HG03575 (cell line): Measurements from ENCODE around the gene BCR.

Experiments
- ATAC-seq: cut with Tn5 transposase; IDR thresholded peaks from one replicate; pipeline ENCODE4 v1.9.1; 2021; ENCODE audit not compliant: unreplicated experiment, insufficient number of reproducible peaks, low FRiP score; ENCODE audit errors: extremely low read depth

BCR gene

GRCh38 chr22:23166841-23167616 is 13.3 kb upstream of the BCR start:
- no peak for ATAC-seq

DNA sequence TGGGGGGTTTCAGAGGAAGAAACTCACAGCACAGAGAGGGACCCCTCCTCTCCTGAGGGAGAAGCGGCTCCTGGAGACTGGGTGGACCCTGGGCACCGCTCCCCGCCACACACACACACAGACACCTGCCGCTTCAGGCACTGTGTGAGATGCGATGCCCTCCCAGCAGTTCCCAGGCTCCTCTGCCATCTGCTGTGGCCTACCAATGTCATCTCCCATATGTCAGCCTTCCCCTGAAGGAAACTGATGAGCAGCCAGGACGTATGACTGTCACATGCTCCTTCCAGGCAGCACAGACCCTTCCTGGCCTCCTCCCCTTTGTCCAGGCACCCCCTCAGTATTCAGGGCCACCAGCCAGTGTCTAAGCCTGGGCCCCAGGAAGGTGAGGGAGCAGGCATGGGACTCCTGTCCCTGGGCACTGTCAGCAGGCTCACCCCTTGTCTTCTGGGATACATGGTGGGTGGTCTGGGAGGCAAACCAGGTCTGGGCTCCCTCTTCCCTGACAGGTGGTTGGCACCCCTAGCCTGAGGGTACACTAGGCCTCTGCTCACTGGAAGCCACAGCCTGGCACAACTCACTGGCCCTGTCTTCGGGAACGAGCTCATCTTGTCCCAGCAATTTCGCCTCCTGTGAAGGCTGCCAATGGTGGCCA is 11.8 kb upstream of the BCR start:
- no peak for ATAC-seq

- no peak for ATAC-seq
Observed at GRCh38 chr22:23169043-23169406, 11.3 kb upstream of the BCR start.

GRCh38 chr22:23175817-23176644 is 4.3 kb upstream of the BCR start:
- ATAC-seq = no peak

- no peak for ATAC-seq
Observed at GRCh38 chr22:23176645-23177027, 3.7 kb upstream of the BCR start.

DNA sequence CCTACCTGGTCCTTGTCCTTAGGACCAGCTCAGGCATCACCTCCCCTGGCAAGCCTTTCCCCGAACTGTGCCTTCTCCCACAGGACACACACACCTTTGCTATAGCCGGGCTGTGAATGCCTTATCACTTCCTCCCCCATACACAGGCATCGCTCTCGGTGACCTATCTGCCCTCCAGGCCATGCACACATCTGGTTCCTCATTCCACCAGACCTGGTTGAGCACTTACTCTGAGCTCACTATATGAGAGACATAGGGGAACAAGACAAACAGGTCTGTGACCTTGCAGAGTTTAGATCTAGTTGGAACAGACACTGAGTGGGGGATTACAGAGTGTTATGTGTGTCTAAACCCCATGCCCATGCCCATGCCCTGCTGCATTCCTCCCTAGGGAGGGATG is 3.1 kb upstream of the BCR start:
- ATAC-seq = no peak

GRCh38 chr22:23178512-23179254 is 1.6 kb upstream of the BCR start:
- ATAC-seq = no peak

GRCh38 chr22:23179381-23180299 is 669 bp upstream of the BCR start:
- no peak for ATAC-seq

GRCh38 chr22:23180893-23181720 is 798 bp downstream of the BCR start:
- no peak for ATAC-seq

DNA sequence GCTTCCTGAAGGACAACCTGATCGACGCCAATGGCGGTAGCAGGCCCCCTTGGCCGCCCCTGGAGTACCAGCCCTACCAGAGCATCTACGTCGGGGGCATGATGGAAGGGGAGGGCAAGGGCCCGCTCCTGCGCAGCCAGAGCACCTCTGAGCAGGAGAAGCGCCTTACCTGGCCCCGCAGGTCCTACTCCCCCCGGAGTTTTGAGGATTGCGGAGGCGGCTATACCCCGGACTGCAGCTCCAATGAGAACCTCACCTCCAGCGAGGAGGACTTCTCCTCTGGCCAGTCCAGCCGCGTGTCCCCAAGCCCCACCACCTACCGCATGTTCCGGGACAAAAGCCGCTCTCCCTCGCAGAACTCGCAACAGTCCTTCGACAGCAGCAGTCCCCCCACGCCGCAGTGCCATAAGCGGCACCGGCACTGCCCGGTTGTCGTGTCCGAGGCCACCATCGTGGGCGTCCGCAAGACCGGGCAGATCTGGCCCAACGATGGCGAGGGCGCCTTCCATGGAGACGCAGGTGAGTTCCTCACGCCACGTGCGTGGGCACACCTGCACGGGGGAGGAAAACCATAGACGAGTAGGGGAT is 1.5 kb downstream of the BCR start:
- ATAC-seq = no peak

- ATAC-seq = no peak
Observed at GRCh38 chr22:23182309-23183060, 2.2 kb downstream of the BCR start.

DNA sequence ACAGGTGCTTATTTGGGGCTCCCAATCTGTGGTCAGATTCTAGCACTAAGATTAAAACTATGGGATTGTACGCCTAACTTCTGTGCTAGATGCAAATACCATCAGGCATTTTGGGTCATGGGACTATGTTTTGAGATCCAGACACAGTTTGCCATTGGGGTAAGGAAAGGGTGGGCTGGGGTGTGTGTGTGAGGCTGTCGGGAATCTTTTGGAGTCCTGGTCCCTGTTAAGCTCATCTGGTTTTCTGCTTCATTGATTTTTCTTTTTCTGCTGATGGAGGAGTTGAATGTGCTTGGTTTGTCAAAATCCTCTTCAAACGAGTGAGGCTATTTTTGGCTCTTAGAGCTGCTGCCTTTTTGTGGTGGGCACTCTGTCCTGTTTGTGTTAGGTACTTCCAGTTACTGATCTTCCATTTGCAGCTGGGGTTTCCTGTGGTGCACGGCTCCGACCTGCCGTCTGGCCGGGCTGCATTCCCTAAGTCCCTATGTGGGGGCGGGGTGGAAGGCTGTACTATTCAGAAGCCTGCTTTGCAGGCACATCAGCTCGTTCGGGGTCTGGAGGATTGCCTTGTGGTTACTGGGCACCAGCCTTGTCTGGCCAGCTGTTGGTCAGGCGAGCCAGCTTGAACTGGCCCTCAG is 2.9 kb downstream of the BCR start:
- ATAC-seq = no peak

DNA sequence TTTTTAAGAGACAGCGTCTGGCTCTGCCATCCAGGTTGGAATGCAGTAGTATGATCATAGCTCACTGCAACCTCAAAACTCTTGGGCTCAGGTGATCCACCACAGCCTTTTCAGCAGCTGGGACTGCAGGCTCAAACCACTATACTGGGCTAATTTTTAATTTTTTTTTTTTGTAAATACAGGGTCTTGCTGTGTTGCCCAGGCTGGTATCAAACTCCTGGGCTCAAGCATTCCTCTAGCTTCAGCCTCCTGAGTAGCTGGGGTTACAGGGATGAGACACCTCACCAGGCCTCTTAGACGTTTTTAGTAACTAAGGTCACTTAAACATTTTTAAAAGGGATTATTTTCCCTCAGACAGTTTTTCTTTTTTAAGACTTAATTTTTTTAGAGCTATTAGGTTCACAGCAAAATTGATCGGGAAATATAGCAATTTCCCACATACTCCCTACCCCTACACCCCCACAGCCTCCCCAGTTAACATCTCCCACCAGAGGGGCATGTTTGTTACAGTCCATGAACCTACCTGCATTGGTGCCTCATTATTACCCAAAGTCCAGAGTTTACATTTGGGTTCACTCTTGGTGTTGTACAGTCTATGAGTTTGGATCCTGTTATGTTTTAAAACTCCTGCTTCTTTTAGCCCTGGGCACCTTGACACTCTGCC is 3.9 kb downstream of the BCR start:
- no peak for ATAC-seq

- no peak for ATAC-seq
Observed at GRCh38 chr22:23184764-23185113, 4.4 kb downstream of the BCR start.

DNA sequence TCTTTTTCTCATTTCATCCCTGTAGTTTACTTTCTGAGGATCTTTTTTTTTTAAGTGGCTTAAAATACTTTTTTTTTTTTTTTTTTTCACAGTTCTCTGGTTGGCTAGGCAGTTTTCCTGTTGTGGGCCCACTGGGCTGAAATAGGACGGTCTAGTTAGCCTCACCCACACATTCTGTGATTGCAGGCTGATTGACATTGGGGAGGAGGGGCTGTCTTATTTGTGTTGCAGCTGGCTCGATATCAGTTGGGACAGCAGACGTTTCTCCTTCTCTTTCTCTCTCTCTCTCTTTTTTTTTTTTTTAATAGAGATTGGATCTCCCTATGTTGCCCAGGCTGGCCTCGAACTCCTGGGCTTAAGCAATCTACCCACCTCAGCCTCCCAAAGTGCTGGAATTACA is 6.9 kb downstream of the BCR start:
- no peak for ATAC-seq
